H1 (cell line): ENCODE measurements around the gene DPYD. TPM values are rescaled to one million over a fixed set of nuclear protein-coding genes. Genes with fewer than 3 reads are reported as not detected.

Experiments used
- CTCF ChIA-PET: fragments of 300-600 bp; sonication (Branson Sonifier 250); formaldehyde crosslinking; loops from one replicate; lab custom pipeline; 2021; ENCODE audit not compliant: partially characterized antibody; lab: Charles Lee
- POLR2A ChIA-PET: fragments of 300-600 bp; sonication (Branson Sonifier 250); formaldehyde crosslinking; loops from one replicate; lab custom pipeline; 2021; ENCODE audit warnings: inconsistent platforms; ENCODE audit not compliant: partially characterized antibody; lab: Charles Lee
- DNase-seq, 2 experiments: peaks; one replicate each; pipeline versions ENCODE4 v3.0.0 to v3.0.0-alpha.2; 2010 to 2022; ENCODE audit warnings: low spot score in 2 of 2, low read depth in 1 of 2, mixed read lengths in 1 of 2
- FAIRE-seq: peaks from 2 replicates; lab custom pipeline; 2011; peaks lifted over from hg19 to GRCh38; lab: Jason Lieb, UNC
- H2AFZ ChIP-seq: 2 replicates; pipeline ENCODE4 v1.8.1; 2012; ENCODE audit warnings: low read length, inconsistent platforms
- H2AK5ac ChIP-seq: 2 replicates; pipeline ENCODE4 v1.6.1; 2013; ENCODE audit warnings: low read depth, low read length
- H2BK120ac ChIP-seq: replicated peaks from 2 replicates; pipeline ENCODE3; 2013; ENCODE audit warnings: low read depth, low read length, inconsistent platforms
- H2BK12ac ChIP-seq: 2 replicates; pipeline ENCODE4 v1.6.1; 2013; ENCODE audit warnings: low read depth, low read length
- H2BK15ac ChIP-seq: 2 replicates; pipeline ENCODE4 v1.6.1; 2013; ENCODE audit warnings: low read length
- H2BK20ac ChIP-seq: 2 replicates; pipeline ENCODE4 v1.6.1; 2013; ENCODE audit warnings: low read length
- H2BK5ac ChIP-seq: 2 replicates; pipeline ENCODE4 v1.6.1; 2013; ENCODE audit warnings: low read depth, low read length
- H3K14ac ChIP-seq: 2 replicates; pipeline ENCODE4 v1.6.1; 2013; ENCODE audit warnings: inconsistent platforms; ENCODE audit not compliant: insufficient read length
- H3K18ac ChIP-seq: 2 replicates; pipeline ENCODE4 v1.6.1; 2013; ENCODE audit warnings: low read length; ENCODE audit errors: extremely low read depth
- H3K23ac ChIP-seq: 2 replicates; pipeline ENCODE4 v1.6.1; 2013; ENCODE audit warnings: inconsistent platforms; ENCODE audit not compliant: insufficient read length
- H3K23me2 ChIP-seq: 2 replicates; pipeline ENCODE4 v1.6.1; 2013; ENCODE audit warnings: low read depth, low read length
- H3K27ac ChIP-seq: 2 replicates; pipeline ENCODE4 v1.6.1; 2011; ENCODE audit warnings: low read depth, low read length, inconsistent platforms
- H3K27me3 ChIP-seq, 4 experiments: replicated peaks in 1 of 4; 1 replicate in 1 of 4; 2 replicates in 3 of 4; pipeline versions ENCODE4 v1.6.1 to v1.8.1; 2011 to 2013; ENCODE audit warnings: low read length in 3 of 4, mild to moderate bottlenecking in 3 of 4, inconsistent platforms in 2 of 4, mixed read lengths in 2 of 4, moderate library complexity in 1 of 4; ENCODE audit not compliant: control insufficient read depth in 3 of 4, insufficient read depth in 3 of 4; ENCODE audit errors: extremely low read depth in 1 of 4
- H3K36me3 ChIP-seq, 4 experiments: 2 replicates each; pipeline versions ENCODE4 v1.6.1 to v1.8.1; 2011 to 2013; ENCODE audit warnings: mild to moderate bottlenecking in 4 of 4, low read length in 3 of 4, moderate library complexity in 2 of 4, control low read depth in 1 of 4, inconsistent platforms in 1 of 4; ENCODE audit not compliant: insufficient read depth in 4 of 4, control insufficient read depth in 2 of 4
- H3K4ac ChIP-seq: replicated peaks from 2 replicates; pipeline ENCODE3; 2013; ENCODE audit warnings: low read length, low read depth, mixed read lengths, inconsistent platforms; ENCODE audit not compliant: insufficient read length
- H3K4me1 ChIP-seq, 4 experiments: replicated peaks in 1 of 4; 1 replicate in 1 of 4; 2 replicates in 3 of 4; pipeline versions ENCODE4 v1.6.1 to v1.8.1; 2011 to 2013; ENCODE audit warnings: low read length in 3 of 4, inconsistent platforms in 2 of 4, mixed read lengths in 1 of 4; ENCODE audit not compliant: insufficient read depth in 4 of 4, control insufficient read depth in 3 of 4
- H3K4me2 ChIP-seq, 2 experiments: 2 replicates each; pipeline versions ENCODE4 v1.6.1 to v1.8.1; 2011 to 2013; ENCODE audit warnings: low read depth in 2 of 2, low read length in 2 of 2, control low read depth in 1 of 2, inconsistent platforms in 1 of 2, mild to moderate bottlenecking in 1 of 2; ENCODE audit not compliant: insufficient read depth in 1 of 2
- H3K4me3 ChIP-seq, 4 experiments: fragments of 200-600, 300-600 bp in 1 of 4; sonication (generic), shearing (Covaris generic), sonication (Bioruptor Twin) in 1 of 4; 2 replicates each; pipeline versions ENCODE4 v1.5.1 to v1.8.1; 2011 to 2016; ENCODE audit warnings: low read length in 4 of 4, low read depth in 3 of 4, control low read depth in 2 of 4, inconsistent platforms in 2 of 4, mild to moderate bottlenecking in 2 of 4, mixed read lengths in 1 of 4, moderate library complexity in 1 of 4; ENCODE audit not compliant: insufficient read depth in 2 of 4; ENCODE audit errors: extremely low read depth in 1 of 4
- H3K56ac ChIP-seq: replicated peaks from 2 replicates; pipeline ENCODE3; 2013; ENCODE audit warnings: low read depth, mild to moderate bottlenecking, mixed read lengths, low read length, inconsistent platforms; ENCODE audit not compliant: insufficient read length
- H3K79me1 ChIP-seq: 2 replicates; pipeline ENCODE4 v1.6.1; 2013; ENCODE audit warnings: low read depth, low read length, control low read depth
- H3K79me2 ChIP-seq, 2 experiments: 2 replicates each; pipeline versions ENCODE4 v1.6.1 to v1.8.1; 2012 to 2013; ENCODE audit warnings: low read length in 2 of 2, mild to moderate bottlenecking in 2 of 2, inconsistent platforms in 1 of 2; ENCODE audit not compliant: insufficient read depth in 2 of 2, control insufficient read depth in 1 of 2
- H3K9ac ChIP-seq, 4 experiments: replicated peaks in 1 of 4; 1 replicate in 1 of 4; 2 replicates in 3 of 4; pipeline versions ENCODE4 v1.6.1 to v1.8.1; 2011 to 2013; ENCODE audit warnings: low read depth in 3 of 4, low read length in 3 of 4, control low read depth in 2 of 4, mild to moderate bottlenecking in 2 of 4, moderate library complexity in 2 of 4, inconsistent platforms in 1 of 4; ENCODE audit errors: extremely low read depth in 1 of 4
- H3K9me3 ChIP-seq, 2 experiments: 2 replicates each; pipeline versions ENCODE4 v1.6.1 to v1.8.1; 2012 to 2013; ENCODE audit warnings: mild to moderate bottlenecking in 2 of 2, moderate library complexity in 2 of 2, control low read depth in 1 of 2, inconsistent platforms in 1 of 2, low read depth in 1 of 2, low read length in 1 of 2, mixed read lengths in 1 of 2; ENCODE audit not compliant: insufficient read depth in 2 of 2
- H4K20me1 ChIP-seq, 2 experiments: replicated peaks in 1 of 2; 2 replicates each; pipeline versions ENCODE3 to v1.8.1; 2011 to 2013; ENCODE audit warnings: inconsistent platforms in 2 of 2, low read length in 2 of 2, mild to moderate bottlenecking in 1 of 2; ENCODE audit not compliant: insufficient read depth in 2 of 2, control insufficient read depth in 1 of 2
- H4K5ac ChIP-seq: 2 replicates; pipeline ENCODE4 v1.6.1; 2013; ENCODE audit warnings: low read length, low read depth, mixed read lengths, inconsistent platforms; ENCODE audit not compliant: insufficient read length
- H4K8ac ChIP-seq: 2 replicates; pipeline ENCODE4 v1.8.0; 2013; ENCODE audit warnings: mild to moderate bottlenecking, moderate library complexity, low read length, inconsistent platforms; ENCODE audit not compliant: insufficient read depth; ENCODE audit errors: extremely low read depth
- H4K91ac ChIP-seq: replicated peaks from 2 replicates; pipeline ENCODE3; 2013; ENCODE audit warnings: low read length, mixed read lengths, inconsistent platforms; ENCODE audit not compliant: insufficient read length
- BCL11A ChIP-seq, 2 experiments: IDR thresholded peaks; one replicate each; pipeline ENCODE4 v1.6.1; 2011; ENCODE audit warnings: low read depth in 2 of 2, low read length in 2 of 2, mild to moderate bottlenecking in 2 of 2
- MAX ChIP-seq: IDR thresholded peaks from 2 replicates; pipeline ENCODE4 v1.6.1; 2012; ENCODE audit warnings: inconsistent platforms
- RNF2 ChIP-seq: fragments of 200-900, 300-1000 bp; sonication (generic); IDR thresholded peaks from 2 replicates; pipeline ENCODE4 v1.7.1; 2016; ENCODE audit warnings: borderline replicate concordance, low read depth, mild to moderate bottlenecking, antibody characterized with exemption, low read length; ENCODE audit not compliant: poor library complexity, severe bottlenecking; ENCODE audit errors: missing control alignments
- WGBS, 2 experiments: shearing (Covaris generic) in 1 of 2; methylation state at CpG; one replicate each; pipeline versions ENCODE4 v1.1.6 to v1.1.7; 2013 to 2015; ENCODE audit warnings: low lambda C conversion rate in 2 of 2, mixed read lengths in 2 of 2, inconsistent platforms in 1 of 2, low coverage in 1 of 2, missing lambda C conversion rate in 1 of 2; ENCODE audit not compliant: insufficient replicate concordance in 2 of 2, insufficient coverage in 1 of 2, insufficient read length in 1 of 2; ENCODE audit errors: extremely low coverage in 1 of 2, missing lambda C conversion rate in 1 of 2; 5-methylcytosine and 5-hydroxymethylcytosine counted together
- polyA plus RNA-seq, 7 experiments: library from polyadenylated mRNA; depleted of rRNA in 3 of 7; stranded (reverse) in 5 of 7; unstranded in 2 of 7; fragments of >200 nt in 5 of 7; fragments of 200-250 nt in 2 of 7; gene quantifications; 1 replicate in 5 of 7; 2 replicates in 1 of 7; 4 replicates in 1 of 7; pipeline versions ENCODE4 v1.2.1 to v1.2.3, GENCODE V29; 2011 to 2013; ENCODE audit warnings: missing spikeins in 2 of 7, mixed read lengths in 2 of 7
- total RNA-seq: library from RNA; stranded (reverse); fragmentation: NEBNext Ultra II Directional; extraction: Animal tissue kit (Norgen Biotek cat#: 25700); gene quantifications from 2 replicates; pipeline ENCODE4 v1.2.1, GENCODE V29; 2021

The DPYD gene
- total and polyA plus RNA-seq, 2 of the 8 experiments (the other 6 are each of a cell fraction or from before 2014, with no cell fraction given), result 0.29 to 0.73 TPM

GRCh38 chr1:97396463-97396862 lies 524.4 kb downstream of the DPYD start:
- no peak overlapping the region for H3K27ac ChIP-seq
- no peaks in the 10 kb centered on the region for H3K9me3 ChIP-seq
- H2BK20ac ChIP-seq, result no peak overlapping the region
- H4K5ac ChIP-seq, result no peak overlapping the region
- 91% methylated on average over 3 of the region's 3 CpGs; no CpG with 5 or more reads in 1 of the 2 experiments for WGBS, 2 experiments
- no peaks in the 10 kb centered on the region for H3K4me1 ChIP-seq
- ChIA-PET CTCF (interaction anchor here (0.6 to 1.4 kb wide), 4 partner anchors 9 to 152 kb away, joined by 3 read pairs; no protein-coding TSS in a partner anchor), POLR2A (no interaction called here)
- no peak overlapping the region for H2BK15ac ChIP-seq
- H3K4me2 ChIP-seq, result no peak overlapping the region
- FAIRE-seq (no peak), DNase-seq (no peak)
- peaks cover 0 to 1% of the 10 kb centered on the region in 2 experiments for H4K20me1 ChIP-seq
- H2BK120ac ChIP-seq, result no peak overlapping the region
- no peaks in the 10 kb centered on the region for H3K23me2 ChIP-seq
- no peak overlapping the region for H2AK5ac ChIP-seq
- no peak overlapping the region for H2AFZ ChIP-seq
- H3K27me3 ChIP-seq, result no peaks in the 10 kb centered on the region
- no peaks in the 10 kb centered on the region for H3K79me2 ChIP-seq
- H2BK12ac ChIP-seq, result no peak overlapping the region
- no peak overlapping the region for H3K9ac ChIP-seq
- H2BK5ac ChIP-seq, result no peak overlapping the region
- H3K56ac ChIP-seq, result no peak overlapping the region
- H3K4ac ChIP-seq, result no peak overlapping the region
- no peak overlapping the region for H4K8ac ChIP-seq
- H3K79me1 ChIP-seq, result no peaks in the 10 kb centered on the region
- H3K23ac ChIP-seq, result no peak overlapping the region
- H4K91ac ChIP-seq, result no peak overlapping the region
- no peak overlapping the region for H3K4me3 ChIP-seq
- H3K36me3 ChIP-seq, result no peaks in the 10 kb centered on the region
- H3K14ac ChIP-seq, result no peak overlapping the region
- H3K18ac ChIP-seq, result no peak overlapping the region
- no peak for TF ChIP-seq RNF2
- no peak for TF ChIP-seq MAX
- TF ChIP-seq BCL11A (IDR thresholded peaks at IDR 0.05; ENCODE audit: low read depth in 2 of 2, low read length in 2 of 2), result no peak
